Transverse colon (tissue), 3 donors: ENCODE results near the gene NDUFS7.

Source experiments
- EP300 ChIP-seq: sonication (generic); formaldehyde crosslinking; IDR thresholded peaks from one replicate; pipeline ENCODE4 v1.6.1; 2017; ENCODE audit warnings: antibody characterized with exemption, low read depth
- POLR2A ChIP-seq: fragments of 450-650 bp; IDR thresholded peaks from one replicate; pipeline ENCODE4 v1.6.1; 2016; ENCODE audit warnings: antibody characterized with exemption, mild to moderate bottlenecking, moderate library complexity
- TF ChIP-seq, protein P1 (sequence below), 5 experiments: fragments of 200-600 bp in 3 of 5; fragments of 450-650 bp in 2 of 5; sonication (generic) in 3 of 5; IDR thresholded peaks; 1 replicate in 2 of 5; 2 replicates in 3 of 5; pipeline ENCODE4 v1.5.1; 2016 to 2017; ENCODE audit warnings: antibody characterized with exemption in 5 of 5, inconsistent platforms in 3 of 5, mild to moderate bottlenecking in 2 of 5, moderate library complexity in 1 of 5

GRCh38 chr19:1360126-1360817 lies 23.4 kb upstream of the NDUFS7 start:
- TF ChIP-seq, protein P1, sequence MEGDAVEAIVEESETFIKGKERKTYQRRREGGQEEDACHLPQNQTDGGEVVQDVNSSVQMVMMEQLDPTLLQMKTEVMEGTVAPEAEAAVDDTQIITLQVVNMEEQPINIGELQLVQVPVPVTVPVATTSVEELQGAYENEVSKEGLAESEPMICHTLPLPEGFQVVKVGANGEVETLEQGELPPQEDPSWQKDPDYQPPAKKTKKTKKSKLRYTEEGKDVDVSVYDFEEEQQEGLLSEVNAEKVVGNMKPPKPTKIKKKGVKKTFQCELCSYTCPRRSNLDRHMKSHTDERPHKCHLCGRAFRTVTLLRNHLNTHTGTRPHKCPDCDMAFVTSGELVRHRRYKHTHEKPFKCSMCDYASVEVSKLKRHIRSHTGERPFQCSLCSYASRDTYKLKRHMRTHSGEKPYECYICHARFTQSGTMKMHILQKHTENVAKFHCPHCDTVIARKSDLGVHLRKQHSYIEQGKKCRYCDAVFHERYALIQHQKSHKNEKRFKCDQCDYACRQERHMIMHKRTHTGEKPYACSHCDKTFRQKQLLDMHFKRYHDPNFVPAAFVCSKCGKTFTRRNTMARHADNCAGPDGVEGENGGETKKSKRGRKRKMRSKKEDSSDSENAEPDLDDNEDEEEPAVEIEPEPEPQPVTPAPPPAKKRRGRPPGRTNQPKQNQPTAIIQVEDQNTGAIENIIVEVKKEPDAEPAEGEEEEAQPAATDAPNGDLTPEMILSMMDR (IDR thresholded peaks at IDR 0.05), result no peak
- TF ChIP-seq EP300 (no peak), POLR2A (no peak)
